ENCODE measurements around the gene RBFOX1.

RBFOX1 gene

DNA sequence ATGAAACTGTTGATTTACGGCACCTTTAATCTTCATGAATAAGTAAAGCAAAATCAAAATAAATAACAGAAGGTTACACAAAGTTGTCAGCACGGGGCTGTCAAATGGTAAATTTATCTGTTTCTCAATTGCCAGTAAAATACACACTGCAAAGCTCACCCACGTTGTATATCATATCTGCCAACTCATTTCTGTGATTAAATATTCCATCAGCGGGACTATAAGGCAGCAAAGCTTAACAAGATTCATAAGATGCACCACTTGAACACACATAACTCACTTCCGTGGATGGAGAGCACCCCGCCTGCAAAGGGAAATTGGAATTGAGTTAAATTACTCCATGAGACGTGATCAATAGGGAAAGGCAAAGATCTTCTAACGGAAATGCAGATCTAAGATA, 280.0 kb downstream of the RBFOX1 start:
- DNase-seq (ENCODE audit: low read depth), result no peak

DNA sequence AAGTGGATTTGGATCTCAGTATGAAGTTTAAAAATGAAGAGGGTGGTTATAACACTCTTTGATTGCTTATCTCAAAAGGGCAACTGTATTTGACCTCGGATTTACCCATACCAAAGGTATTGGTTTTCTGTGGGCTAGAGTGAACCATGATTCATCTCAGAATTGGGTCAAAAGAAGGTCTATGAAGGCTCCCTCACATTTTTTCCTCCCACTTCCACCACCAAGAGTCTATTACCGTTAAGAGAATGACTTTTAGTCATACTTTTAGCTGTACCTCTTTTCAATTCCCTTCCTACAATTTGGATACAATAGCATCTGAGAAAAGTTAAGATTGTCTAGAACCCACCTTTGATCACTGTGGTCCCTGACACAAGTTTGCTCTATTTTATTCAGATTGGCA, 280.9 kb downstream of the RBFOX1 start:
- DNase-seq (ENCODE audit: low read depth), result no peak

DNA sequence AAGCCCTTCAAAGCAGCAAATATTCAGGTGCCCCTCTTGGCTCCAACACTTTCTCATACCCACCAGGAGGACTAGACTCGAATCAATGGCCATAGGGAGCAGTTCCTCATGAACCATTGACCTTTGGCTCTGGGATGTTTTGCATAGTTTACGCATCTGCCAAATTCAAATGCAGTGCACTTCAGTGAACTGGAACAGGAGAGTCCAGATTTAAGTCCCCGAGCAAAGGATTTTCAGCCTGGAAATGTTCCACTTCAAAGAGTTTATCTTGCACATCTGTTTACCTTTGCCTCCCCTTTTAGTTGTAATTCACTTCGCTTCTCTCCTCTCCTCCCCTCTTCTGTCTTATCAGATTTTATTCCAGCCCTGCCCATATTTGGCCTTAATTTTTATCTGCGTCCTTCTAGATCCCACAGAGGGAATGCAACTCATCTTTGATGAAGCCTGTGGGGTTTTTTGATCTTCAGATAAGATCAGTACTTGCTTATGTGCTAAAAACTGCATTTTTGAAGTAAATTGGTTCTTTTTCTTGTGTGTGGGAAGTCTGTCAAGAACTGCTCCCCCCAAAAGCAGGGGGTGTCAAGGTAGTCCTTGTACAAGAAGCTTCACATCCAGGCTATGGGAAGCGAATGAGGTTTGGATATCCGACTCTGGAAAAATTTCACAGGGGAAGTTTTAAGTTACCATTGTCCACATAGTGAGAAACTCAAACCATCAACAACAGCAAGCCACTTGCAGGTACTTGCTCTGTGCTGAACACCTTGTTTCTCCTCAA, 281.6 kb downstream of the RBFOX1 start:
- DNase-seq (ENCODE audit: low read depth), result no peak

DNA sequence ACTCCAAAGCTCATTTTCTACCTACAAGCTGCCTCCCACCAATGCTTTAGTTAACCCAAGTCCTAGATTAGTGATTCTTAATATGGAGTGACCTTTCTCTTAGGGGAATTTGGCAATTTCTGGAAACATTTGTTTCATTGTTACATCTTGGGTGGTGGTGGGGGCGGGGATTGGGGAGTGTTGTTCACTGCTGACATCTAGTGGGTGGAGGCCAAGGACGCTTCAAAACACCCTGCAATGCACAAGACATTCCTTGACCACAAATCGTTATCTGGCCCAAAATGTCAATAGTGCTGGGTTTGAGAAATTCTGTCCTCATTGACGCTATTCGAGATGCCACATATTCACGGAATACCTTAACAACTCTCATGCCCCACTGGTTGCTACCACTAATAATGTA, 282.9 kb downstream of the RBFOX1 start:
- DNase-seq (ENCODE audit: low read depth), result no peak

DNA sequence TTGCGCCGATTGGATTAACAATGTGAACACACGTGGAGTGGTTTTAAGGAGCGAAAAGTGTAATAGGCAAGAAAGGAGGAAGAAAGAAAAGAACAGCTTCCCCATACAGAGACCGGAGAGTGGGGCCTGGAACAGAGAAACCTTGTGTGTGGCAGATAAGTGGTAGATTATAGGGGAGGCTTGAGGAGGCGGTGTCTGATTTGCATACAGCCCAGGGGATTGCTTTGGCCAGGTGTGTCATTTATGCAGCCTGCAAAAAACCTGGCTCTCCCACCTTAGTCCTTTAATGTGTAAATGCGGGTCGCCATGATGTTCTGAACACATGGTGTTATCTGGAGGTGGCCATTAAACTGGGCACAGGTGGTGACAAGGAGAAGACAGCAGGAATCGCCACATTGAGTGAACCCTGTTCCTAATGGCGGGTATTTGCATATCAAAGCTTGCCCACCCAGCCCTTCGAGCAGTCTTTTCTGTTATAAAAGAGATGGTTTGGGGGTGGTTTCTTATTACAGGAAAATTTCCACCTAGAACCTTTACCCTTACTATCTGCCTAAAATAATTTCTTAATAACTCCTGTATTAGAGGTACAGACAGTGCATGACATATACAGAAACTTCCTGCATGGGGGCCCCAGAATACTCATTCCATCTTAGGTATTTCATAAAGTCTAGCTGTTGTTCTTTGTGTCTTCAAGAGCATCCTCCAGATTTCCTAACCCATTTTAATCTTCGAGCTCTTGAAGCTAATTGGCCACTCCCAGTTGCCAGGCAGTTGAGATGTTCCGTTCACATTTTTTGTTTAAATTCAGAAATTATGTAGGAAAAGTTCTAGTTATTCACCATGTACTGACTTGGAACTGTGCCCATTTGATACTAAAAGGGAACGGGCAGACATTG, 292.5 kb downstream of the RBFOX1 start:
- no peak for DNase-seq (ENCODE audit: low read depth)

DNA sequence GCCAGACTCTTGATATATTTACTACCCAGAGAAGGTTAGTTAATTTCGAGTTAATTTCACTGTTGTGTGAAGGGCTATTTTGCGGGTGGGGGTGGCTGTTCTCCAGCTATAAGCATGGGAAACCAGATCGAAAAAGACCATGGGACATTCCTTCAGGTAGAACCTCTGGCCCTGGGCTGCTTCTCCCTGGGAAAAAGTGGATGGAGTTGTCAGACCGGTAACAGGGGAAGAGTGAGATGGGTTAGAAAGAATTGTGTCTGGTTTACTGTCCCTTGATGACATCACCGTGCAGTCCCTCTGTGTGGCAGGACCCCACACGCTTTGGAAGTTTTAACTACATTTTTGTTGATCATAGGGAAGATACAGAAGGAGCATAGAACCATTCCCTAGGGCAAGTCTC, 296.3 kb downstream of the RBFOX1 start:
- no peak for DNase-seq (ENCODE audit: low read depth)

DNA sequence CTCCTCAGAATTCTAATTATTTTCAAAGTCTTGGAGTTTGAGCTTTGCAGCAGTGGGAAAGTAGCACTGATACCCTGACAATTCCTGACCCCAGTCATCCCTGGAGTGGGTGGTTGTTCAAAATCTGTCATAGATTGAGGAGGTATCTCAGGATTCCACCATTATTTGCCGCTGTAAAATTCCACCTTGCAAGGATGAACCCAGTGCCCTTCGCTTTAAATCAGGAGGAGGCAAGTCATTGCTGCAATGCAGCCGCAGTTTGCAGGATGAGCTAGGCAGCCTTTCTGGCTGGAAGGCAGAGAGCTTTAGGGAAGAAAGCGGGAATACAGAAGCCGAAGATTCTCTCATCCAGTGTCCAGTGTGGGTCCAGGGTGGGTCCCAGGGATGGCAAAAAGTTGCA, 296.9 kb downstream of the RBFOX1 start:
- no peak for DNase-seq (ENCODE audit: low read depth)

DNA sequence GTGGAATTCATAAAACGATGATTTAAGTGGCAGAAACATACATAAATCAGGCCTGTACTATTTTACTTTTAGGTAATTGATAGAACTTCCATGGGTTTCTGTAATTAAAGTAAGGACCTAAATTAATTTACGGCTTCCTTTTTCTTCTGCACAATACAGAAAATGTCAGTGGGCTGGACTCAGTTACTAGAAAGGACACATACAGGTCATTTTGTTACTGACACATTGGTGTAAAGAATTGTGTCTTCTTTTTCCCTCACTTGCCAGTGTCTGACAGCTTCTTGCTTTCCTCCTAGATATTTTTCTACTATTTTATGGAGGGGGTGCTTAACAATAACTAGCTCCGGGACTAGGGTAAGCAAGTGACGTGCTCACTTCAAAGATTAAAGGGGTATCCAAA, 304.8 kb downstream of the RBFOX1 start:
- no peak for DNase-seq (ENCODE audit: low read depth)

DNA sequence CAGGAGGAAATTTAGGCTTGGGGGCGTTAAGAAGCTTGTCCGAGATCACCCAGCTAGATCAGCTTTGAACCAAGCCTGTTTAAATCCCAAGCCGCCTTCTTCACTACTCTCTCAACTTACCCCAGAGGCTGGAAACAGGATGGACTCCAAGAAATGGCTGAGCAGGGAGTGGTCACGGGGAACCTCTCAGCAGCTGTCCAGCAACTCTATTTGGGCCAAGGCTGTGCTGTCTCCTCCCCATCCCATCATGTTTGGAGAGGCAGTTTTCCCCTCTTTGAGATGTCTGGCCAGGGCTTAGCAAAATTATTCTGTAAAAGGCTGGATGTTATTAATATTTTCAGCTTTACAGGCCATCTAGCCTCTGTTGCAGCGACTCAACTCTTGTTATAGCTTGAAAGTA, 305.7 kb downstream of the RBFOX1 start:
- DNase-seq (ENCODE audit: low read depth), result no peak

DNA sequence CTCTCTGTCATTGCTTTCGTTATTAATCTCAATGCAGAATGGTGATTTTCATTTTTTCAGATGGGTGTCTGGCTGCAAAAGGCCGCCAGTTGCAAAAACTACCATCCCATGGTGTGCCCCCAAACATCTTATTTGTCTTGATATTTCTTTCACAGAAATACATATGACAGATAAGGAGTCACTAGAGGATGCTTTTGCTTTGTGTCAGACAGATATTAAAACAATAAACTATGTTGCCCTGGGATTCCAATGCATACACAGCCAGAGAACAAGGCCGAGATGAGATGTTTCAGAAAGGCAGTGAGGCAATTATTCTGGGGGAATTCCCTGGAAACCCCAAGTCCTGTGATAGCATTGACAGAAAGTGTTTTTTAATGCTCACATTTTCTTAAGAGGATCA, 307.7 kb downstream of the RBFOX1 start:
- DNase-seq (ENCODE audit: low read depth), result no peak

DNA sequence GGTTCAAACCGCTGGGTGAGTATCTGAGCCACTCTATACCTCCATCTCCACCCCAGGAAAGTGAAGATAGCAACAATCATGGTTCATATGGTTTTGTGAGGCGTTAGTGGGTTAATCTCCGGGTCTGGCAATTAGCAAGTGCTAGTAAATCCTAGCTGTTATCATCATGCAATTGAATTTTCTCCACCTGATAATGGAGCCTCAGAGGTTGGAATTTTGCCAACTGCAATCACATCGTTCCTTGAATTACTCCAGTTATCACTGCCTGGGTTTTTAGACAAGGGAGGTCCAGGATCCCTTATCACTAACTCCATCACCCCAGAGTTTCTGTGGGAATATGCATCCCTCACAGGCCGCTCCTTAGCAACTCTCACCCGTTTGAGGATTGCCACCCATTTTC, 311.5 kb downstream of the RBFOX1 start:
- DNase-seq (ENCODE audit: low read depth), result no peak

DNA sequence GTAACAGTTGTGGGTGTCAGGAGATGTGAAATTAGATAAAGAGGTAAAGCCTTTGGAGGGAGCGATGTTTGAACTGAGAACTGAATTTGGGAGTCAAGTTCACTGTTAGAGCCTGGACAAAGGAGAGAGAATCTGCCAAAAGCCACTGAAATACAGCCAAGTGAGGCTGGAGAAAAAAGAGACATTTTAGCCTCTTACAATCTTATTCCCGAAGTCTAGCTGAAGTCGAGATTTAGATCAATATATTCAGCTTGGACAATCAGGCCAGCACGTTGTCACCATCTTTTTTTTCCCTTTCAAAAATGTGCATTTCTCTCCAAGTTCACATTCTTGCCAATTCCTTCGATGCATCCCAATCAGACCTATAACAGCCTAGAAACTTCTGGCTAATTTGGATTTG, 312.2 kb downstream of the RBFOX1 start:
- no peak for DNase-seq (ENCODE audit: low read depth)

DNA sequence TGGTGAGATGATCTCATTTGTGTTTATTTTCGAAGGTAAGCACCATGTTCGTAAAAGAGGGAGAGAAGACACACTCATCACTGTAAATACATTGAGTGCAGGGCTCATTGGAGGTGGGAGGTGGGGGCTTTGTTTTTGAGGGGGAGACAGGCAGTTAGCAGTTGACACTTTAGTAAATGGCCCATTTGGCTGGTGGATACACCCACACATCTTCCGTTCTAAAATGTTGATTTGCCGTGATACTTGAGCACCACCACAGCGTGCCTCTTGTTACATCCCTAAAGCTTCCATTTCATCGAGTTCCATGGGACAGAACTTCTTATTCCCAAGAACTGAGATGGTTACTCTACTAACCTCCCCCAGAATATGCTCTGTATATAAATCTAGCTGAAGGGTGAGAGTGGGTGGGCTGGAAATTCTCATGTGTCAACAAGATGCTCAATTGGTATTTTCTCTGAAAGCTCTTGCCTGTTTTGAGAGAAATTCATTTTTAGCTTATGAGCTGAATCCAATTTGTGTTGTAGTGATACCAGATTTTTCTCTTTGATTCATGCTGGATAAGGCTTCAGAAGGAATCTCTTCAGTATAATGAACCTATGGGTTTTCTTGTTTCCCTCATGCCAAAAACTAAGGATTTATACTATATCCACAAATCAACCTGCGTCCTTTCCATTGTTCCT, 314.3 kb downstream of the RBFOX1 start:
- DNase-seq (ENCODE audit: low read depth), result no peak

DNA sequence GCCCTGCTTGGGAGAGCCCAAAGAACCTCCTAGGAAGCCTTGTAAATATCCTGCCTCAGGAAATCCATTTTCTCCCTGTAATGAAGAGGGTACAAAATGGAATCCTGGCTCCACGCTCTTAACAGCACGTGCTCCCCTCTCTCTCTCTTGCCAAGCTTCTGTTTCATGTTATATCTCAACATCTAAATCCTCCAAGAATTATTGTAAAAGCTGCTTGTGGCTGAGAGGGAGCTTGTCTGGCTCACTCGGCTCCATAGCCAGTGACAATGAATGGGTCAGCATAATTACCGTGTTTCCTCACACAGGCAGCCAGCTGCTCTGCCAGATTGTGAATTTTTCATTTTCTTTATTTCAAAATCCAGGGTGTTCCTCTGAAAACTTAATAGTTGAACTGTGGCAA, 317.8 kb downstream of the RBFOX1 start:
- no peak for DNase-seq (ENCODE audit: low read depth)

DNA sequence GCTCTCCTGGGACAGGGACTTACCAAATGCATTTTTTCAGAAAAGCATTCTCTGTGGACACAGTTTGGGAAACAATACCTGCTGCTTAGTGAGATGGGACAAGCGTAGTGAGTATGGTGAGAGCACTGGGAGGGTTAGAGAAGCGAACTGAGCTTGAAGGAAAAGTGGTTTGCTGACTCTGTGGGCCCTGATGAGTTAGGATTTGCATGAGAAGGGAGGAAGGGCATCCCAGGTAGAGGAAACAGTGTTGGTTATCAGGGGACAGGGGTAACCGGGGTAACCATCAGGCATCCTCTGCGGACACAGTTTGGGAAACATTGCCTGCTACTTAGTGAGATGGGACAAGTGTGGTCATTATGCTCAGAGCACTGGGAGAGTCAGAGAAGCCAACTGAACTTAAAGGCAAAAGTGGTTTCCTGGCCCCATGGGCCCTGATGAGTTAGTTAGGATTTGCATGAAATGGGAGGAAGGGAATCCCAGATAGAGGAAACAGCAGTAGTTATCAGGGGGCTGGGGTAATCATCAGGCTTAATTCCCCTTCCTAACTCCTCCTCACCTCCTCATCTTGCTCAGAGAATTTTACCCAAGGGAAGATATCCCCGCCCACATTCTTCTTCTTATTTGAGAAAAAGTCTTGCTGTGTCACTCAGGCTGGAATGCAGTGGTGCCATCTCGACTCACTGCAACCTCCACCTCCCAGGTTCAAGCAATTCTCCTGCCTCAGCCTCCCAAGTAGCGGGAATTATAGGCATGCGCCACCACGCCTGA, 319.3 kb downstream of the RBFOX1 start:
- DNase-seq (ENCODE audit: low read depth), result no peak

DNA sequence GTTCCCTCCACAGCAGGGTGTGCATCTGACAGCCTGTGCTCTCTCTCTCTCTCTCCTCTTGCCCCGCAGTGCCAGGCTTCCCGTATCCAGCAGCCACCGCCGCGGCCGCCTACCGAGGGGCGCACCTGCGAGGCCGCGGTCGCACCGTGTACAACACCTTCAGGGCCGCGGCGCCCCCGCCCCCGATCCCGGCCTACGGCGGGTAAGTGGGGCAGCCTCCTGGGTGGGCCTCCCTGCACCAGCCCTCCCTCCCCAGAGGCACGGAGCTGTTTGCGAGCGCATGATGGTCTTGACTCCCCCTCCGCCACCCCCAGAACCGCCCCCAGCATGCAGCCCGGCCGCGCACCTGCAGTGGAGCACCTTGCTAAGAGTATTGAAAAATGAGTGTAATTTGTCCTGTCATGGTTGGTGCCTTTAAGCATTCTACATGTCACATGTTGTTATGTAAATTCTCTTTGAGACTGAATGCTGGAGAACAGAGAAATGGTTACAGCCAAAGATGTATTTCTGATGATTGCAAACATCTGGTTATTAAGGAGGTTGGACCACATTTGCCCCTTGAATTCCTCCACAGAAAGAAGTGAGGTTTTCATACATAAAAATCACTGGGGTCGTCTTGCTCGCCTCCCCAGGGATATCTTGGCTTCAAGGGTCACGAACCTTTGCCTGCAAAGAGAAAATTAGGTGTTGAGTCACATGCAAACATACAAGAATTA, 321.3 kb downstream of the RBFOX1 start:
- DNase-seq (ENCODE audit: low read depth), result no peak

DNA sequence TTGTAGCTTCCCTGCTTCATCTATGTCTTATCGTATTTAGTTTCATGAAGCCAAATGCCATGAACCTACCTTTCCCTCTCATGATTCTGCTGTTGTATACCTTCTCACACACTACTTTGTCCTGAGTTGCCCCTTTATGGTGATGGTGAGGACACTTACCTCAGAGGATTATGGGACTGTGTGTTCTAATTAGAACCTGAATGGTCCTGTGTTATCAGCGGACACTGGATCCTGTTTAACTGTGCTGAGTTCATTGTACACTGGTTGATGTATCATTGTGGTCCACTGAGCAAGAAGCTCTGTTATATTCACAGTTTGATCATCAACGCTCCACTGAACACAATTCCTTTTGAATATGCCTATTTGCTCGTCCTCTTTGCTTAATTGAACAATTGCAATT, 343.0 kb downstream of the RBFOX1 start:
- no peak for DNase-seq (ENCODE audit: low read depth)

DNA sequence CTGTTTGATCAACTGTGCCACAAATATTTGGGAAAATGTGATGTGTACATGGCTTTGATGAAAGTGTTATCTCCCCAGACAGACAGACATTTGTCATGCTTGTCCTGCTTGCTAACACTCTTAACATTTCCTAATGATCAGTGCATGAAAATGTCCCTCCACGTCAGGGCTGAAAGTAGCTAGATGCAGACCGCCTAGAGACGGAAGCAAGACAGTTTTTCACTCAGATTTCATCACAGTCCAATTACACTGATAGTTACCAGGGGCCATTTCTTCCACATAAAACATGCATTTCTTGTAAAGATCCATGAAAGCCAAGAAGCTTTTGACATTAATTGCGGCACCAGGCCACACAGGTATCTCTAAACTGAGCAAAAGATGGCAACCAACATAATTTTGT, 347.7 kb downstream of the RBFOX1 start:
- DNase-seq (ENCODE audit: low read depth), result no peak

DNA sequence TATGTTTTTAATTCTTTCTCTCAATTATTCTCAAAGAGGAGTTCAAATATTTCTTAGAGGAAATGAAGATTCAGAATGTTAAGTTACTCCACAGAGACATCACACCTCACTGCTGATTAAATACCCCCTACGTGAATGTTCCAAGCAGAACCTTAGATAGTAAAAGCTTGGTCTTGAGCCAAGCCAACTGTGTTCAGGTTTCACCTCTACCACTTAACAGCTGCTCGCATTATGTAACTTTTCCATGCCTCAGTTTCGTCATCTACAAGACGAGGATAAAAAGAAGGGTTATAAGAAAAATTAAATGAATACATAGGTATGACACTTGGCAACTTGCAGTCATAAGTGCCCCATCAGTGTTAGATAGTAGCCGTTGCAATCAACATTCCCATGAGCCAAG, 356.2 kb downstream of the RBFOX1 start:
- no peak for DNase-seq (ENCODE audit: low read depth)

DNA sequence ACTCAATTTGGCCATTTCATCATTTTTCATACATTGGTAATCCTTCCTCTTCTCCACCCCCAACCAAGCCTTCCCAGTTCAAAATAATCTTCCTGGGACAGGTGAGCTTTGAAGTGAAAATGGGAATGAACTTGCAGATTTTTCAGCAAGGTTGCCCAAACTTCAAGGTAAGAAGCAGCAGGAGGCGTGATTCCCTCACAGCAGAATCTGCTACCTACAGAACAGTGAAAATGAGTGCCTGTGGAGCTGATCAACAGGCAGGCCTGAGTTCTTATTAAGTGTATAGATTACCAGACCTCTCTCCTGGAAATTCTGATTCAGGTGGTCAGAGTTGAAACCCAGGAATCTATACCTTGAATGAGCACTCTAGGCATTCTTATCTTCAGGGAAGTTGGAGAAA, 356.6 kb downstream of the RBFOX1 start:
- DNase-seq (ENCODE audit: low read depth), result no peak

DNA sequence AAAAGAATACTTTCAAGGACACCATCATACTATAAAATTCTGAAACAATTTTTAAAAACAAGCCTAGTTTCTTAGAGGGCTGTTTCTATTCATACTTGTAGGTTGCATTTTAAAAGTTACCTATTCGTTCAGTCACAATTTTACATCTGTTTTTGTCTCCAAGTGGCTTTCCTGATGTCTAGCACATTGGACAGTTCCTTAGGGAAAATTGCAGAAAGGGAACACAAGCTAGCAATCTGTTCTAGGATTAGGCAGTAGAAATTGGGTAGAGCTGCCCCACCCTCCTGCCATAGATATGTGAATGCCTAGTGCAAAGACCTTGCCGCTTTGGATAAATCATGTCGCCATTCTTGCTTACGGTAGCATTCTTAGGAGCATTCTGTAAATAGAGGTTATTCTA, 358.9 kb downstream of the RBFOX1 start:
- no peak for DNase-seq (ENCODE audit: low read depth)

DNA sequence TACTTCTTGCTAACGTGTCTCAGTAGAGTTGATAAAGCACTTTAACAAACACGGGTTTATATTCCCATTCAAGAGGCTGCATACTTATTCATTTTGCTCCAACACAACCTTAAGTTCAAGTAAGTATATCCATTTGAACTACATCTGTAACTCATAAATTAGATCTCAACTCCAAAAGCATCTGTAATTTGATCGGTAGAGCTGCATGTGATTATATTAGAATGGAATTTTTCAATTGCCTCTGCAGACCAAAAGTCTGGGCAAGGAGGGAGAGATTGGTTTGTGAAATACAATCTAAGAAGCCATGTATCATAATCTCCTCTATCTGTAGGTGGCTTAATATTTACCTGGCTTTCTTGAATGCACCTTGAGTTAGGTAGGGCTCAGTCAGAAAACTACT, 371.0 kb downstream of the RBFOX1 start:
- DNase-seq (ENCODE audit: low read depth), result no peak

All from stimulated activated CD8-positive, alpha-beta memory T cell treated with anti-CD3 and anti-CD28 coated beads, Interleukin-15, amount 100 ng/mL, for 24 hours (primary cell).